GM04504 (cell line): Measurements from ENCODE around the gene ERCC6L.
"Not testable (repeated sequence)": the region's sequence is repeated elsewhere in the genome, so short reads cannot be mapped to it uniquely, and the experiment has no call there.

Experiments used
- DNase-seq: peaks from one replicate; pipeline ENCODE4 v3.0.0-alpha.2; 2012; ENCODE audit warnings: low read depth

ERCC6L gene

GRCh38 chrX:72245461-72246089, 6.7 kb upstream of the ERCC6L start:
- DNase-seq = peak; percentile 25

DNA sequence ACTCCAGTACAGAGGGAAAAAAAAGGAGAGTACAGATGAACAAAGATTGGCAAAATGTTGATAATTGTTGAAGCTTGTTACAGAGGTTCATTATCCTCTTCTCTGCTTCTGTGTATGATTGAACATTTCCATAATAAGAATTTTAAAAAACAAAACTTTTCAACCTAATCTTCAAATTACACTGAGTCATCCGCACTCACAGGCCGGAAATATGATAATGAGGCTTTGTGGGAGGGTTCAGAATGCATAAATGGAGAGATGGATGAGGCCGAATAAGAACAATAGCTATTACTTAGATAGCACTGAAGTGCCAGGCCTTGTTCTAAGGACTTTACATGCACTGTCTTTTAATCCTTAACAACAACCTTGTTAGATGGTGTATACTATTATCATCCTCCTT, 4.6 kb upstream of the ERCC6L start:
- peak; percentile 9 for DNase-seq

GRCh38 chrX:72240976-72241375, 2.1 kb upstream of the ERCC6L start:
- no peak for DNase-seq

DNA sequence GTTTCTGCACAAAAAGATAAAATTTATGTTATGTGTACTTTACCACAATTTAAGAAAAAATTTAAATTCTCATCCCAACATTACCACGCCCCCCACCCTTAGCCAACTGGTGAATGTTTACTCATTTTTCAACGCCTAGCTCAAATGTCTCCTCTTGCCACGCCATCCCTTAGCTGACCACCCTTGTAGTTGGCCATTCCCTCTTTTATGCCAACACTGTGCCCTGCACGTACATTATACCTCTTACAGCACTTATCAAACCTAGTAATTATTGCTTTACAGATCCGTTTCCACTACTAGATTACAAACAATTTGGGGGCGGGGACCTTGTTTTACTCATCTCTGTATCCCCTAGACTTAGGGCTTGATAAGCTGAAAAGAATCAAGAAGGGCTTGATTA, 644 bp downstream of the ERCC6L start:
- no peak for DNase-seq

- DNase-seq = no peak
Measured at GRCh38 chrX:72236841-72237240, 2.0 kb downstream of the ERCC6L start.

- DNase-seq = no peak
Measured at GRCh38 chrX:72230290-72230689, 8.5 kb downstream of the ERCC6L start.

DNA sequence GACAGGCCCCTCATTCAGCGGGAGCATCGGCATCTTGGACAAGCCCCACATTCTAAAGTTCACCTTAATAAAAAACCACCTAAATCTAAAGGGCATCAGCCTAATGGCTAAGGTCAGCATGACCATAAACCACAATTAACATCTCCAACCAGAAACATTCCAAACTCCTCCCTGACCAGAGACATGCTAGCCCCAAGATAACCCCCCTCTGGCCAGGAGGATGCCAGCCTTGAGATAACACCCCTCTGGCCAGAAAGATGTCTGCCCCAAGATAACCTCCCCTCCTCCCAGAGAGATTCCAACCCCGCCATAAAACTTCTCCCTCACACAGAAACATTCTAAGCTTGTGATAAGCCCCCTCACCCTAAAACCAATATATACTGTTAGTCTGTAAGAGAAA, 18.5 kb downstream of the ERCC6L start:
- not testable (repeated sequence) for DNase-seq

GRCh38 chrX:72216973-72217372, 21.9 kb downstream of the ERCC6L start:
- no peak for DNase-seq

- no peak for DNase-seq
Measured at GRCh38 chrX:72208126-72208800, 30.6 kb downstream of the ERCC6L start.

DNA sequence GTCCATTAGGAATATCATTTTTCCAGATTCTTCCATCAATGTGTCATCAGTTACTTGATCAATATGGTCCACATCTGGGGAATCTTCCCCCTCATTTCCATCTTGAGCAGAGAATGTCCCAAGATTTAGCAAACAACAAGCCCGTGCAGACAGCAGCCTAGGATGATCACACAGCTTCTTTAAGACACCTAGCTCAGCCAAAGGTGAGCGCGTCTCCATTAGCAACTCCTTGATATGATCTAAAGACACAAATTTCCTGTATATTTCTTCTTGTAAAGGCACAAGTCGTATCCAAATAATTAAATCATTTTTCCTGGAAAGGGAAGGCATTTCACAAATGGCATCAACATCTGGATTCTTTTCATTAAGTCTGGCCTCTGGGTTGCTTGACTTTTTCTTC, 31.5 kb downstream of the ERCC6L start:
- DNase-seq = no peak

- DNase-seq = no peak
Measured at GRCh38 chrX:72205706-72206105, 33.1 kb downstream of the ERCC6L start.

DNA sequence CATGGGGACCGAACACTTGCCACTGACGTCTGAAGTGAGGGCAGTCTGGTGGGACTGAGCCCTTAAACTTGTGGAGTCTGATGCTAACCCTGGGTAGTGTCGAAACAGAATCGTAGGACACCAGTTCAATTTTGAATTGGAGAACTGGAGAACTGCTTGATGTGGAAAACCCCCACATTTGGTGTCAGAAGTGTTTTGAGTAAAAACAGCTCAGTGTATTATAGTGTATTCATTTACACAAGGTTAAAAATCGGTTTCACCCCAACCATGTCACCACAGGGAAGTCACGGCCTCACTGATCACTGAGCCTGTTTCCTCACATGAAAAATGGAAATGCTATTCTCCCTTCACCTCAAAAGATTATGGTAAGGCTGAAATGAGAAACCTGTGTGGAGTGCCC, 35.4 kb downstream of the ERCC6L start:
- no peak for DNase-seq

GRCh38 chrX:72202792-72203401, 35.9 kb downstream of the ERCC6L start:
- no peak for DNase-seq

- DNase-seq = peak; percentile 28
Measured at GRCh38 chrX:72201836-72202536, 36.8 kb downstream of the ERCC6L start.

DNA sequence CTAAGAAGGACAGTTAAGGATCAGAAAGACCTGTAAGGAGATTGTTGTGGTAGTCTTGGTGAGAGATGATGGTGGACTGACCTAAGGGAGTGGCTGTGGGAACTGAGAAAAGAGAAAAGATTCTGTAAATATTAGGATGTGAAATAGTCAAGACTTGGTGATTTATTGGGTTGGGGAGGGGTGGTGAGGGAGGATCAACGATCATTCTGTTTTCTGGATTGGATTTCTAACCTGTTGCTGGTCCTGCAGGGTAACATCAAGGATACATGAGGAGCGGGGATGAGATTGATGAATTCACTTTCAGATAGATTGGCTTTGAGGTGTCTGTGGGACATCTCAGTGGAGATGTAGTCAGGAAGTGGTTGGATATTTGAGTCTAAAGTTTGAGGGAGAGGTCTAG, 55.9 kb downstream of the ERCC6L start:
- DNase-seq = no peak

- peak; percentile 91 for DNase-seq
Measured at GRCh38 chrX:72181178-72182125, 57.4 kb downstream of the ERCC6L start, which contains the start of gene PIN4. Gene PIN4, plus strand, starts transcription at chrX:72181757. Its CDS starts 29 bp downstream, at chrX:72181786.

- DNase-seq = no peak
Measured at GRCh38 chrX:72180539-72180938, 58.3 kb downstream of the ERCC6L start.

- DNase-seq = no peak
Measured at GRCh38 chrX:72176981-72177380, 61.8 kb downstream of the ERCC6L start.

- not testable (repeated sequence) for DNase-seq
Measured at GRCh38 chrX:72176289-72176688, 62.5 kb downstream of the ERCC6L start.

DNA sequence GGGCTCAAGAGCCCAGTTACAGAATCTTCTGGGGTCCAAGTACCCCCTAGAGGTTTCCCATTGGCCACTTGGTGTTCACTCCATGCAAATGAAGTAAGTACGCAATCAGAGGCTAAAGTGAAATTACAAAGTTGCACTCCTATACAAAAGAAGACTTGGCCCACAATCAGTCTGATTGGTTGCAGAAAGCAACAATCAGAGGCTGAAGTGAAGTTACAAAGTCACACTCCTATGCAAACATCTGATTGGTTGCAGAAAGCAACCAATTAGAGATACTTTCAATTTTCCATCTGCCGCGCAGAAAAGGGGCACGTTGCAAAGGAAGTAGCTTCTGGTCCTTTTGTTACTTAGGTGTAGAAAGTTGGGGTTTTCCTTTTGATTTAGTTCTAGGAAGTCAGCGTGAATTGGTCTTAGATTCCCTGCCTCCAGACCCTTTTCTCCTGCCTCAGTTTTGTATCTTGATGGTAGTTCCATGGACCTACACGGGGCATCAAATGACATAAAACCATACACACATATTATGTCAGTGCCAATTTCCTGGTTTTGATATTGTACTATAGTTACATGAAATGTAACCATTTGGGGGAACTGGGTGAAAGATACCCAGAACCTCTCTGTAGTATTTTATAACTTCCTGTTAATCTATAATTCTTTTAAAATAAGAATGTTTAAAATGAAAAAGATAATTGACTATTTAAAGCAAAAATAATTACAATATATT, 69.7 kb downstream of the ERCC6L start:
- no peak for DNase-seq

GRCh38 chrX:72165551-72165950, 73.3 kb downstream of the ERCC6L start:
- DNase-seq = no peak
